GM19463 (cell line): ENCODE results near the gene CCNG1.
"Not testable (repeated sequence)": the region's sequence is repeated elsewhere in the genome, so short reads cannot be mapped to it uniquely, and the experiment has no call there.

Experiments used
- ATAC-seq: cut with Tn5 transposase; IDR thresholded peaks from one replicate; pipeline ENCODE4 v1.9.1; 2021; ENCODE audit warnings: mild to moderate bottlenecking, moderate library complexity; ENCODE audit not compliant: unreplicated experiment

The CCNG1 gene

GRCh38 chr5:163440954-163441353, 3.6 kb downstream of the CCNG1 start:
- ATAC-seq: no peak

DNA sequence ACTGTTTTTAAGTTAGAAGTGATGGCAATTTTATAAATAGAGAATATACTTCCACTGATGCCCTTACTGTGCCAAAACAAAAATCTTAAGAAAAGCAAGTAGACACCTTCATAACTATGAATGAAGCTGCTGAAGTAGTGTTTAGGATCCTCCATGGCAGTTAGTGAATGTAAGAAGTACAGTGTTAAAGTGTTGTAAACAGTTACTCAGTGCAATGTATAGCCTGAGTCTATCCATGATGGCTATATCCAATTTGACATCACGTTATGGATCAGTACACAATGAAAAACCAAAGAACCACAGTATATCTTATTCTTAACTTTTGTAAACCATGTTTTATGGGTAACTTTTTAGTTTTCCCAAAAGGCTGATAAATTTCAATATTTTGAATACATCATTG, 7.1 kb downstream of the CCNG1 start:
- ATAC-seq: no peak

DNA sequence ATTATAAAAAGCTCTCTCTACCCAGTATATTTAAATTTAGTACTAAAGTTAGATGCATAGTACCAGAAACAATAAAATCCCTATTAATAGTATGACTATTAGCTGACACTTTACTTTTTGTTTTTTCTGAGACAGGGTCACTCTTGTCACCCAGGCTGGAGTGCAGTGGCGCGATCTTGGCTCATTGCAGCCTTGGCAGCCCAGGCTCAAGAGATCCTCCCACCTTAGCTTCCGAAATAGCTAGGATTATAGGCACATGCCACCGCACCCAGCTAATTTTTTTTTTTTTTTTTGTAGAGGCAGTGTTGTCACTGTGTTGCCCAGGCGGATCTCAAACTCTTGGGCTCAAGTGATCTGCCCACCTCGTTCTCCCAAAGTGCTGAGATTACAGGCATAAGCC, 8.0 kb downstream of the CCNG1 start:
- ATAC-seq: no peak

DNA sequence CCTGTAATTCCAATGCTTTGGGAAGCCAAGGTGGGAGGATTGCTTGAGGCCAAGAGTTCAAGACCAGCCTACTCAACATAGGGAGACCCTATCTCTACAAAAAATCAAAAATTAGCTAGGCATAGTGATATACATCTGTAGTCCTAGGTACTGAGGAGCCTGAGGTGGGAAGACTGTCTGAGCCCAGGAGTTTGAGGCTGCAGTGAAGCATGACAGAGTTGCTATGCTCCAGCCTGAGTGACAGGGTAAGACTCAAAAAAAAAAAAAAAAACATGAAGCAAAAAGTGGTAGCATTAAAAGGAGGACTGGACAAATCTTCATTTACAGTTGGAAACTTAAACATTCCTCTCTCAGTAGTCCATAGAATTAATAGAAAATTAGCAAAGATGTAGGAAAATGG, 9.8 kb downstream of the CCNG1 start:
- no peak for ATAC-seq

DNA sequence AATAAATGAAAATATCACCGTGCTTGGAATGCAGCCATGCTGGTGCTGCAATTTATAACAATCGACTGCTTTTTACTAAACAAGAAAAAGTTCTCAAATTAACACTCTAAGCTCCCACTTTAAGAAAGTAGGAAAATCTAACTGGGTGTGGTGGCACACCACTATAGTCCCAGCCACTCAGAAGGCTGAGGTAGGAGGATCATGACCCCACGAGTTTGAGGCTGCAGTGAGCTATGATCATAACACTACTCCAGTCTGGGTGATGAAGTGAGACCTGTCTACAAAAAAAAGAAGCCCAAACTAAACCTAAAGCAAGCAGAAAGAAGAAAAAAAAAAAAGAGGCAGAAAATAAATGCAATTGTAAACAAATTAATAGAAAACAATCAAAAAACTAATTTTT, 10.5 kb downstream of the CCNG1 start:
- ATAC-seq: no peak

GRCh38 chr5:163448491-163448890, 11.1 kb downstream of the CCNG1 start:
- no peak for ATAC-seq

GRCh38 chr5:163451489-163451888, 14.1 kb downstream of the CCNG1 start:
- no peak for ATAC-seq

DNA sequence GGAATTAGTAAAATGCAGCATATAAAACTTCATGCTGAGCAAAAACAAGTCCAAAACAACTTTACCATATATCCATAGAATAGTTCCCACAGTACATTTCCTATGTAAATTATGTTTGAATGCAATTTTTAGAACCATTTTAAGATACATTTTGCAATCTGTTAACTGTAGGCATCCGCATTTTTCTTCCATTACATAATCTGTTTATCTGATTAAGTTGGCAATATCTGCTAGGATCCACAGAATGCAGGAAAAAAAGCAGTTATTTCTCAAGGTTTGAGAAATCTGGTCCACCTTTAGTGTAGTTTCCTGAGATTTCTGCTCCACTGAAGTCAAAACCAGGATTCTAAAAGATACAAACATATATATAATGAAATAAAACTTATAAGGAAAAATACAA, 16.3 kb downstream of the CCNG1 start:
- no peak for ATAC-seq

DNA sequence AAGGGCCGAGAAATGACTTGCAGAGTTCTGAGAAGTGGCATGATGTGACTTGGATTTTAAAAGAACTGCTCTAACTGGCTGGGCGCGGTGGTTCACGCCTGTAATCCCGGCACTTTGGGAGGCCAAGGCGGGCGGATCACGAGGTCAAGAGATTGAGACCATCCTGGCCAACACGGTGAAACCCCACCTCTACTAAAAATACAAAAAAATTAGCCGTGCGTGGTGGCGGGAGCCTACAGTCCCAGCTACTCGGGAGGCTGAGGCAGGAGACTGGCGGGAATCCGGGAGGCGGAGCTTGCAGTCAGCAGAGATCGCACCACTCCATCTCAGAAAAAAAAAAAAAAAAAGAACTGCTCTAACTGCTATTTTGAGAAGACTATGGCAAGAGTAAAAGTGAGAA, 18.0 kb downstream of the CCNG1 start:
- not testable (repeated sequence) for ATAC-seq

GRCh38 chr5:163456029-163456589, 18.7 kb downstream of the CCNG1 start:
- no peak for ATAC-seq

GRCh38 chr5:163456840-163457239, 19.4 kb downstream of the CCNG1 start:
- no peak for ATAC-seq

DNA sequence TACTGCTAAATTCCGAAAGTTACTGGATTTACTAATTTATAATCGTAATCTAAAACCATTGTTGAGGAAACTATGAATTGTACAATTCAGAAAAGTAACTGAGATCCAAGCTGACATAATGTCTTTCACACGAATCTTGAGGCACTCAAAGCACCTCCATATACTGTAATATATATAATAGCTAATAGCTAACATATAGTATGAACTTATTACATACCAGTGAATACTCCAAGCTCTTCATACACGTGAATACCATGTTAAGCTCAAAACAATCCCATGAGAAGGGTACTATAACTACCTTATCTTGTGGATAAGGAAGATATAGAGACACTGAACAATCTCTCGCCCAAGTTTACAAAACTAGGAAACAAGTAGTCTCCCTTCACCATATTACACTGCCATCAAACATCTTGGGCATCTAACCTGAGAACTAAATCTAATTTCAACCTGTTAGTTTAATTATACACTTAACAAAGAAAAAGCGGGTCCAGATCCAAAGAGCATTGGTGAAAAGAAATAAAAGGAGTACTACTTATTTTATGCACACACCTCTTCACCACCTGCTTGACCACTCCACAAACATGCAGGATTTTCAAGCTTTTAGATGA, 21.5 kb downstream of the CCNG1 start:
- no peak for ATAC-seq

DNA sequence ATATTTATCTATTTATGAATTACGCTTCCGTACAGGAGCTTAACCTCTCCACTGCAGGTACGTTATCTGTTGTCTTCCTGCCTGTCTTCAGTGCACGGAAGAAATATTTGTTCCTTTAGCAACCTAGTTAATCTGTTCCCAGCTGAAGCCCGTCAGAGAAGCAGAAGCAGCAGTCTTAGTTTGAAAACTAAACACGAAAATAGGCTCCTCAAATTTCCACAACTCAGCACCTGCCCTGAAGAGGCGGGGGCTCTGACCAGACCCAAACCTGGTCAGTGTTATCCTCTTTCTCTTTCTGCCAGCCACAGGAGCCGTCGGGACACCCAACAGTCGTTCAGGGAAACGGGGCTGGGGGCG, 22.0 kb downstream of the CCNG1 start:
- peak; percentile 2 for ATAC-seq

GRCh38 chr5:163459819-163460561, 22.6 kb downstream of the CCNG1 start, which contains the start of gene NUDCD2:
TSS of gene NUDCD2 (minus strand) at chr5:163460102. CDS start at chr5:163460050, 52 bp downstream.
- peak; percentile 77 for ATAC-seq

DNA sequence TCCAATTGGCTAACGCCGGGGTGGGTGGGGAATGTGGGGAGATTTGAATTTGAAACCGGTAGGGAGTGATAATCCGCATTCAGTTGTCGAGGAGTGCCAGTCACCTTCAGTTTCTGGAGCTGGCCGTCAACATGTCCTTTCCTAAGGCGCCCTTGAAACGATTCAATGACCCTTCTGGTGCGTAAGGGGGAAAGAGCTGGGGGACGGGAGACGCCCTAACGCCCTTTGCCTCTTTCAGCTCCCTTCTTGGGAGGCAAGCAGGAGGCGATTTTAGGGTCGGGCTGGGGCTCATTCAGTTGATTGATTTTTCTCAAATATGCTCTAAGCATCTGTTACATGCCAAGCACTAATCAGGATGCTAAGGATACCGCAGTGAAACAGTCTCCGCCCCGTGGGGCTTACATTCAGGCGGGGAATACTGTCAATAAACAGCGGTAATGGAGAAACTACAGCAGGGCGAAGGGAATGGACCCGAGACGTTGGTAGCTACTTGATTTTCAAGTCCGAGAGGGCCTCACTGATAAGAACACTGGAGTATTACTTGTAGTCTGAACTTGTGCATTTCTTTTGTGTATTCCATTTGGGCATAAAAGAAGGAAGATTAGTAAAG, 23.3 kb downstream of the CCNG1 start, which contains the start of gene HMMR:
HMMR (plus strand) TSS at position 71 of the 610 bp plus-strand sequence; CDS start at position 132, 61 bp downstream.
- no peak for ATAC-seq

GRCh38 chr5:163463063-163463435, 25.7 kb downstream of the CCNG1 start:
- ATAC-seq: no peak

DNA sequence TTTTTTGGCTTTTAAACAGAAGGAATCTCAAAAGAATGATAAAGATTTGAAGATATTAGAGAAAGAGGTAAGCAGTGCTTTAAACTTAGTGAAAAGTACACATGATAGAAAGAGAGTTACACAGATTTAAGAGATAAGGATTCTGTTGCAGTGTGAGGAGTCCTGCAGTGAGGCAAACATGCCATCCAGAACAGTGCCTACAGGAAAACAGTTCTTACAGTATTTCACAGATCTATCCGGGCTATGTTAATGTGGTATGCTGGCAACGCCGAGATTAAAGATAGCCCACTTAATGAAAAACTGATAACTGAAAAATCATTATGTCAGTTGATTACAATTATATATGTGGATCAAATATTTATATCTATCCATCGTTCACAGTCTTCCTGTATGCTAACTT, 30.3 kb downstream of the CCNG1 start:
- no peak for ATAC-seq

DNA sequence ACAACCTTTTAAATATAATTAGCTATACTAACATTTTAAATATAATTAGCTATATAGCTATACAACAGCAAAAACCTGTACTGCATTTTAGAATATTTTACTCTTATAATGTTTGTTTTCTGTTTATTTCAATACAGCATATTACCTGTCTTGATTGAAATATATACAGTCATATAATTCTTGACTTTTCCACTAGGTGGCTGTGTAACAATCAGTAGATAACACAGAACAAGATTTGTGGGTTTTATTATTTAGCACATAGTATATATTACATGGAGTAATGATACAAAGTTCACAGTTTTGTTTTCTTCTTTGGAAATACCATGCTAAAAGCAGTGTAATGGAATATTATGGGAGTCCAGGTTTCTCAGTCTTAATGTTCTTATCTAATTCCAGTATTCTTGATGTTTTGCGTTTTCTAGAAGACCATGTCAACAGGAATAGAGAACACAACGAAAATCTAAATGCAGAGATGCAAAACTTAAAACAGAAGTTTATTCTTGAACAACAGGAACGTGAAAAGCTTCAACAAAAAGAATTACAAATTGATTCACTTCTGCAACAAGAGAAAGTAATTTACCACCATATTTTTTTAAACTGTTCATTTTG, 36.3 kb downstream of the CCNG1 start:
- ATAC-seq: peak; percentile 85

GRCh38 chr5:163475411-163475810, 38.0 kb downstream of the CCNG1 start:
- no peak for ATAC-seq

GRCh38 chr5:163478126-163478981, 41.0 kb downstream of the CCNG1 start:
- no peak for ATAC-seq

DNA sequence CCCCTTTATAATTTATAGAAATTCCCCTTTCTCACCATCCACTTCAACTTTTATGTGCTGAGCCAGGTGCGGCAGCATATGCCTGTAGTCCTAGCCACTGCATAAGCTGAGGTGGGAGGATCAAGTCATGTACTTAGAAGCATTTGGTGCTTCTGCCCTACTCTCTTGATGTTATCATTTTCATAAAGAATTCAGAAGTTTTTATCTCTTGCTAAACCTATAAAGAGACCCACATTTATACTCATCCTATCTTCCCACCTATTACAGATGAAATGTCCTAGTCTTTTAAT, 41.5 kb downstream of the CCNG1 start:
- ATAC-seq: no peak
